GM19240 (cell line): ENCODE data around the gene COL13A1.

Experiments used
- DNase-seq: peaks from one replicate; pipeline ENCODE4 v3.0.0; 2011; ENCODE audit warnings: low spot score; ENCODE audit not compliant: insufficient read length

Gene COL13A1

GRCh38 chr10:69944761-69945160, 143.1 kb downstream of the COL13A1 start:
- DNase-seq: no peak

- DNase-seq: no peak
Measured at GRCh38 chr10:69948261-69948660, 146.6 kb downstream of the COL13A1 start.

GRCh38 chr10:69949770-69950169, 148.1 kb downstream of the COL13A1 start:
- DNase-seq: no peak

GRCh38 chr10:69951658-69952057, 150.0 kb downstream of the COL13A1 start:
- DNase-seq: no peak

GRCh38 chr10:69952069-69952800, 150.5 kb downstream of the COL13A1 start:
- DNase-seq: no peak

- DNase-seq: no peak
Measured at GRCh38 chr10:69952821-69953221, 151.1 kb downstream of the COL13A1 start.

GRCh38 chr10:69953851-69954250, 152.1 kb downstream of the COL13A1 start:
- no peak for DNase-seq

GRCh38 chr10:69955211-69955805, 153.6 kb downstream of the COL13A1 start:
- no peak for DNase-seq

GRCh38 chr10:69955897-69956740, 154.4 kb downstream of the COL13A1 start:
- no peak for DNase-seq

GRCh38 chr10:69956741-69957230, 155.1 kb downstream of the COL13A1 start:
- DNase-seq: no peak

- no peak for DNase-seq
Measured at GRCh38 chr10:69957241-69957885, 155.7 kb downstream of the COL13A1 start.

- DNase-seq: peak; percentile 58
Measured at GRCh38 chr10:69957886-69958555, 156.3 kb downstream of the COL13A1 start.

GRCh38 chr10:69958556-69958902, 156.8 kb downstream of the COL13A1 start:
- no peak for DNase-seq

GRCh38 chr10:69959911-69960310, 158.2 kb downstream of the COL13A1 start:
- no peak for DNase-seq

GRCh38 chr10:69960606-69960987, 158.9 kb downstream of the COL13A1 start:
- no peak for DNase-seq

- no peak for DNase-seq
Measured at GRCh38 chr10:69960988-69961880, 159.5 kb downstream of the COL13A1 start.

- DNase-seq: no peak
Measured at GRCh38 chr10:69961881-69962745, 160.4 kb downstream of the COL13A1 start.

GRCh38 chr10:69962746-69963135, 161.0 kb downstream of the COL13A1 start:
- DNase-seq: no peak

GRCh38 chr10:69963178-69963834, 161.6 kb downstream of the COL13A1 start:
- DNase-seq: no peak
